CD14-positive monocyte (primary cell): Measurements from ENCODE around the gene HOXA7. TPM values are rescaled to one million over a fixed set of nuclear protein-coding genes. Genes with fewer than 3 reads are reported as not detected.

Experiments
- DNase-seq, 3 donors: peaks; one replicate each; pipeline ENCODE4 v3.0.0-alpha.2; 2011 to 2022
- H2AFZ ChIP-seq: 2 replicates; pipeline ENCODE4 v1.6.0; 2012; ENCODE audit warnings: mild to moderate bottlenecking, low read depth, low read length, inconsistent platforms; ENCODE audit not compliant: insufficient read depth, poor library complexity, severe bottlenecking
- H3K27ac ChIP-seq, 2 donors: 1 replicate in 1 of 2; 2 replicates in 1 of 2; pipeline ENCODE4 v1.5.1; 2012 to 2013; ENCODE audit warnings: low read length in 2 of 2, control low read depth in 1 of 2, inconsistent platforms in 1 of 2, low read depth in 1 of 2, mild to moderate bottlenecking in 1 of 2
- H3K27me3 ChIP-seq, 2 donors: one replicate each; pipeline versions ENCODE4 v1.6.0 to v1.6.1; 2011 to 2013; ENCODE audit warnings: low read length in 2 of 2; ENCODE audit not compliant: control insufficient read depth in 2 of 2, insufficient read depth in 2 of 2
- H3K36me3 ChIP-seq, 2 donors: replicated peaks in 1 of 2; 1 replicate in 1 of 2; 2 replicates in 1 of 2; pipeline versions ENCODE4 v1.5.1 to v1.6.1; 2012 to 2013; ENCODE audit warnings: low read length in 2 of 2, control low read depth in 1 of 2, inconsistent platforms in 1 of 2, mild to moderate bottlenecking in 1 of 2; ENCODE audit not compliant: insufficient read depth in 2 of 2, control insufficient read depth in 1 of 2
- H3K4me1 ChIP-seq, 2 donors: 1 replicate in 1 of 2; 2 replicates in 1 of 2; pipeline versions ENCODE4 v1.5.1 to v1.6.1; 2012 to 2013; ENCODE audit warnings: low read length in 2 of 2, control low read depth in 1 of 2, inconsistent platforms in 1 of 2, mild to moderate bottlenecking in 1 of 2, moderate library complexity in 1 of 2; ENCODE audit not compliant: insufficient read depth in 2 of 2, control insufficient read depth in 1 of 2
- H3K4me2 ChIP-seq: replicated peaks from 2 replicates; pipeline ENCODE3; 2012; ENCODE audit warnings: low read length, moderate library complexity, mild to moderate bottlenecking; ENCODE audit not compliant: poor library complexity, severe bottlenecking; ENCODE audit errors: extremely low read depth
- H3K4me3 ChIP-seq, 3 experiments: fragments of 200-600 bp in 1 of 3; sonication (generic) in 1 of 3; replicated peaks in 1 of 3; 1 replicate in 2 of 3; 2 replicates in 1 of 3; pipeline ENCODE4 v1.5.1; 2011 to 2013; ENCODE audit warnings: low read length in 3 of 3, mild to moderate bottlenecking in 3 of 3, control low read depth in 2 of 3, low read depth in 2 of 3, inconsistent platforms in 1 of 3, moderate library complexity in 1 of 3
- H3K79me2 ChIP-seq: 2 replicates; pipeline ENCODE4 v1.6.0; 2012; ENCODE audit warnings: mild to moderate bottlenecking, control low read depth, inconsistent platforms, low read length, moderate library complexity; ENCODE audit not compliant: insufficient read depth
- H3K9ac ChIP-seq: 2 replicates; pipeline ENCODE4 v1.6.0; 2017; ENCODE audit warnings: low read length, mild to moderate bottlenecking; ENCODE audit not compliant: insufficient read depth, poor library complexity, severe bottlenecking
- H3K9me3 ChIP-seq, 2 donors: replicated peaks in 1 of 2; 1 replicate in 1 of 2; 2 replicates in 1 of 2; pipeline versions ENCODE4 v1.5.1 to v1.6.1; 2012 to 2013; ENCODE audit warnings: low read length in 2 of 2, control low read depth in 1 of 2; ENCODE audit not compliant: control insufficient read depth in 1 of 2, insufficient read depth in 1 of 2
- H4K20me1 ChIP-seq: 2 replicates; pipeline ENCODE4 v1.6.0; 2012; ENCODE audit warnings: mild to moderate bottlenecking, low read length, control low read depth, moderate library complexity; ENCODE audit not compliant: insufficient read depth
- H3K27ac Mint-ChIP-seq, 7 donors: one replicate each; pipeline ENCODE4 v1.8.0; 2020; ENCODE audit warnings: mild to moderate bottlenecking in 7 of 7, mixed read lengths in 7 of 7, moderate library complexity in 6 of 7, inconsistent platforms in 2 of 7
- H3K27me3 Mint-ChIP-seq, 3 donors: one replicate each; pipeline ENCODE4 v1.8.0; 2021 to 2022; ENCODE audit warnings: low read depth in 3 of 3, mild to moderate bottlenecking in 3 of 3, mixed read lengths in 3 of 3, moderate library complexity in 3 of 3, inconsistent platforms in 1 of 3
- H3K36me3 Mint-ChIP-seq, 2 donors: one replicate each; pipeline ENCODE4 v1.8.0; 2020; ENCODE audit warnings: mixed read lengths in 2 of 2, inconsistent platforms in 1 of 2, mild to moderate bottlenecking in 1 of 2
- H3K4me1 Mint-ChIP-seq: one replicate; pipeline ENCODE4 v1.8.0; 2020; ENCODE audit warnings: mild to moderate bottlenecking, mixed read lengths
- H3K4me3 Mint-ChIP-seq, 2 donors: one replicate each; pipeline ENCODE4 v1.8.0; 2020; ENCODE audit warnings: mild to moderate bottlenecking in 2 of 2, mixed read lengths in 2 of 2, moderate library complexity in 1 of 2
- H3K9me3 Mint-ChIP-seq, 7 donors: one replicate each; pipeline ENCODE4 v1.8.0; 2020 to 2022; ENCODE audit warnings: mixed read lengths in 7 of 7, mild to moderate bottlenecking in 6 of 7, moderate library complexity in 6 of 7, inconsistent platforms in 2 of 7
- WGBS: methylation state at CpG from one replicate; pipeline ENCODE4 v1.1.5; 2013; ENCODE audit warnings: missing lambda C conversion rate; ENCODE audit not compliant: insufficient coverage; 5-methylcytosine and 5-hydroxymethylcytosine counted together
- intact Hi-C, 2 donors: fragments of 100-400 bp; cut with micrococcal nuclease; formaldehyde crosslinking; loops; one replicate each; pipeline versions ENCODE4 v1.15.0 to v1.15.1; 2023
- polyA plus RNA-seq, 3 donors: library from polyadenylated mRNA; depleted of rRNA in 1 of 3; unstranded in 2 of 3; stranded (reverse) in 1 of 3; fragments of 300-500 nt in 2 of 3; fragments of >200 nt in 1 of 3; fragmentation: Illumina TruSeq in 2 of 3; gene quantifications; 1 replicate in 2 of 3; 2 replicates in 1 of 3; pipeline ENCODE4 v1.2.3, GENCODE V29; 2012 to 2021
- TF ChIP-seq, protein P1 (sequence below): fragments of 200-600 bp; IDR thresholded peaks from one replicate; pipeline ENCODE4 v1.8.0; 2022; ENCODE audit warnings: antibody characterized with exemption, mild to moderate bottlenecking

HOXA7 gene
- polyA plus RNA-seq, 3 donors: not detected

DNA sequence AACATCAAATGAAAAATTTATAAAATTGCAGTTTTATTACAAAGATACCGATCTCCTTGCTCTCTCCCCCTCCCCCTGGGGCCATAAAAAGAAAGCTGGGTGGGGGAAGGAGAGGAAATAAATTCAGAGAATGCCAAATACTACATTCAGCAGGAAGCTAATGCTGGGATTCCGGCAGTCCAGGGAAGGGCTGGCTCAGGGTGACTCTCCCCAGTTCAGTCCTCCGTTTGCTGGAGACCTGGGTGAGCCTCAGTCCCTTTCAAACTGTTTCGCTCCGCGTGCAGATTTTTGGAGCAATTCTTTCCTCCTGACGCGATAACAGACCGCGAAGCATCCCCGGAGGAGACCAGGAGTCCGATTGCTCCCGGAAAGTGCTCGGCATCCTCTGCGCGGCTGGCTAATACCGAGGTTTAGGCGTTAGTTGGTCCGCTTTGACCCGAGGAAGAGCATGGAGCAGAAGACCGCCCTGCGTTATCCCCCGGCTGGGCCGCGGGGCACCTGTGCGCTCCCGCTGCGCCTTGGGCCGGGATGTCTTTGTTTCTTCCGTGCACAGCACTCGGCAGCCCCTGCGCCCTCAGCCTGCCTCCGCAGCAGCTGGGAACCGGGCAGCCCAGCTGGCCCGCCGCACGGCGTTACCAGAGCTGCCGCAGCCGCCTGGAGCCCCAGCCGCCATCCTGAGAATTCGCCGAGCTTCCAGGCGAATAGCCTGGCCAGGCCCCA, 50.1 kb downstream of the HOXA7 start:
- no peak for DNase-seq
- Mint-ChIP-seq H3K27me3 (peaks cover 45 to 54% (median 48%) of the 10 kb centered on the region in 3 donors), H3K9me3 (peaks cover 0 to 28% (median 20%) of the 10 kb centered on the region in 7 donors), H3K4me3 (no peak overlapping the region), H3K4me1 (peaks cover 21% of the 10 kb centered on the region), H3K27ac (no peak overlapping the region), H3K36me3 (peaks cover 15 to 16% of the 10 kb centered on the region in 2 donors)
- Histone ChIP-seq H3K27ac (no peak overlapping the region), H3K4me1 (peaks cover 11 to 13% of the 10 kb centered on the region in 2 donors), H3K79me2 (no peaks in the 10 kb centered on the region), H3K27me3 (peaks cover 40 to 50% of the 10 kb centered on the region in 2 donors), H3K36me3 (peaks cover 0 to 3% of the 10 kb centered on the region in 2 donors), H4K20me1 (peaks cover 39% of the 10 kb centered on the region), H3K9me3 (peaks cover 4 to 15% of the 10 kb centered on the region in 2 donors), H3K9ac (no peak overlapping the region), H2AFZ (no peak overlapping the region), H3K4me2 (no peak overlapping the region), H3K4me3 (no peak overlapping the region)
- TF ChIP-seq, protein P1, sequence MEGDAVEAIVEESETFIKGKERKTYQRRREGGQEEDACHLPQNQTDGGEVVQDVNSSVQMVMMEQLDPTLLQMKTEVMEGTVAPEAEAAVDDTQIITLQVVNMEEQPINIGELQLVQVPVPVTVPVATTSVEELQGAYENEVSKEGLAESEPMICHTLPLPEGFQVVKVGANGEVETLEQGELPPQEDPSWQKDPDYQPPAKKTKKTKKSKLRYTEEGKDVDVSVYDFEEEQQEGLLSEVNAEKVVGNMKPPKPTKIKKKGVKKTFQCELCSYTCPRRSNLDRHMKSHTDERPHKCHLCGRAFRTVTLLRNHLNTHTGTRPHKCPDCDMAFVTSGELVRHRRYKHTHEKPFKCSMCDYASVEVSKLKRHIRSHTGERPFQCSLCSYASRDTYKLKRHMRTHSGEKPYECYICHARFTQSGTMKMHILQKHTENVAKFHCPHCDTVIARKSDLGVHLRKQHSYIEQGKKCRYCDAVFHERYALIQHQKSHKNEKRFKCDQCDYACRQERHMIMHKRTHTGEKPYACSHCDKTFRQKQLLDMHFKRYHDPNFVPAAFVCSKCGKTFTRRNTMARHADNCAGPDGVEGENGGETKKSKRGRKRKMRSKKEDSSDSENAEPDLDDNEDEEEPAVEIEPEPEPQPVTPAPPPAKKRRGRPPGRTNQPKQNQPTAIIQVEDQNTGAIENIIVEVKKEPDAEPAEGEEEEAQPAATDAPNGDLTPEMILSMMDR: no peak
- intact Hi-C loops: no loop called here
- WGBS: 94% methylated on average over 43 of the region's 44 CpGs

DNA sequence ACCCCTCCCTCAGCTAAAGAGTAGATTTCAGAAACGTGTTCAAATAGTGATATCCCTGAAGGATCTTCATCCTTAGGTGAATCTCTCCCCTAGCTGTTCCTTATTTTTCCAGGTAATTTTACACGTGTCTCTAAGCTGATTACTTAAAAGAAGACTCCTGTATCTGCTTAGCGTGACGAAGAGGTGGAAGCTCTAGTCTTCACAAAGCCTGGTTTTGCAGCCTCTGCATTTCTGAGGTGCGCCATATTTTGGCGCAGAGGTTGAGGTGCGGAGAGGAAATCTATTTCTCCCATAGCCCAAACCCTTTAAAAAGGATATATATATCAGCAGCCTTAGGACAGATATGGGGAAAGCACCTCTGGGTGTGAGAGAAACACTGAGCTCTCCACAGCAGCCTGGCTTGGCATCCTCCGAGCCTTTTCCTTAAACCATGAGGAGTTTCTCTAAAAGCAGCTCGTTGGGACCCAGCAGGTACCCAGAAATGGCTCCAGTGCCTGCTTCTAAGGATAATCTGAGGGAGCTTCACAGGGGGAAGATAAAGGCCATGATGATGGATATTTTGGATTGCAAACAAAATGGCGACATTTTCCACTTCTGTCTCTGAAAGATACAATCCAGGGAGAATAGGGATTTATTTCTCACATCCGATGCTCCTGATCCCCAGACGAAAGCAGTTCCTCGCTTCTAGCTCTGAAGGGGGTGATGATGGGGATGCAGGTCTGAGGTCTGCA, 51.0 kb downstream of the HOXA7 start:
- Histone ChIP-seq H3K4me2 (no peak overlapping the region), H3K27me3 (peaks cover 43 to 59% of the 10 kb centered on the region in 2 donors), H3K36me3 (peaks cover 0 to 11% of the 10 kb centered on the region in 2 donors), H3K27ac (no peak overlapping the region), H3K9me3 (peaks cover 4 to 18% of the 10 kb centered on the region in 2 donors), H3K9ac (no peak overlapping the region), H4K20me1 (peaks cover 48% of the 10 kb centered on the region), H3K79me2 (no peaks in the 10 kb centered on the region), H2AFZ (no peak overlapping the region), H3K4me1 (peaks cover 12 to 15% of the 10 kb centered on the region in 2 donors), H3K4me3 (no peak overlapping the region)
- intact Hi-C loops: no loop called here
- TF ChIP-seq, protein P1: no peak
- no peak for DNase-seq
- Mint-ChIP-seq H3K4me3 (peak overlapping the region in 1 of 2 donors; percentile 53), H3K36me3 (peaks cover 24 to 25% of the 10 kb centered on the region in 2 donors), H3K4me1 (peaks cover 24% of the 10 kb centered on the region), H3K27ac (no peak overlapping the region), H3K27me3 (peaks cover 54 to 62% (median 56%) of the 10 kb centered on the region in 3 donors), H3K9me3 (peaks cover 0 to 32% (median 21%) of the 10 kb centered on the region in 7 donors)
- 86% methylated on average over 1 of the region's 13 CpGs for WGBS
